Aorta (tissue), 5 donors: ENCODE results near the gene AGBL1. TPM values are rescaled to one million over a fixed set of nuclear protein-coding genes. Genes with fewer than 3 reads are reported as not detected.

Experiments used
- ATAC-seq: fragments of 200-7000 bp; cut with Tn5 transposase; one replicate; pipeline ENCODE4 v1.9.1; 2022; ENCODE audit warnings: moderate library complexity; ENCODE audit not compliant: low FRiP score
- DNase-seq, 2 donors: peaks; one replicate each; pipeline ENCODE4 v3.0.0-alpha.2; 2020
- H3K27ac ChIP-seq, 2 donors: one replicate each; pipeline ENCODE4 v1.5.1; 2013; ENCODE audit warnings: low read length in 2 of 2, mild to moderate bottlenecking in 2 of 2, moderate library complexity in 2 of 2, control low read depth in 1 of 2, inconsistent platforms in 1 of 2, low read depth in 1 of 2
- H3K27me3 ChIP-seq, 2 donors: one replicate each; pipeline ENCODE4 v1.6.1; 2013; ENCODE audit warnings: control low read depth in 1 of 2, low read length in 1 of 2, mild to moderate bottlenecking in 1 of 2, moderate library complexity in 1 of 2; ENCODE audit not compliant: insufficient read depth in 2 of 2, control insufficient read depth in 1 of 2
- H3K36me3 ChIP-seq, 2 donors: one replicate each; pipeline ENCODE4 v1.6.1; 2013; ENCODE audit warnings: control low read depth in 1 of 2, low read length in 1 of 2, mild to moderate bottlenecking in 1 of 2; ENCODE audit not compliant: insufficient read depth in 2 of 2, control insufficient read depth in 1 of 2
- H3K4me1 ChIP-seq, 2 donors: one replicate each; pipeline ENCODE4 v1.6.1; 2013; ENCODE audit warnings: low read length in 2 of 2, control low read depth in 1 of 2, mild to moderate bottlenecking in 1 of 2, moderate library complexity in 1 of 2; ENCODE audit not compliant: insufficient read depth in 2 of 2, control insufficient read depth in 1 of 2
- H3K4me3 ChIP-seq, 2 donors: one replicate each; pipeline ENCODE4 v1.5.1; 2013; ENCODE audit warnings: low read length in 2 of 2, control low read depth in 1 of 2, mild to moderate bottlenecking in 1 of 2
- H3K9me3 ChIP-seq: one replicate; pipeline ENCODE4 v1.6.1; 2013; ENCODE audit warnings: mild to moderate bottlenecking, low read length; ENCODE audit not compliant: control insufficient read depth
- WGBS, 2 donors: extraction: QIAGEN DNeasy Blood & Tissue Kit; methylation state at CpG; one replicate each; pipeline ENCODE4 v1.1.7; 2013; 5-methylcytosine and 5-hydroxymethylcytosine counted together
- intact Hi-C, 2 donors: fragments of 100-400 bp; cut with DNase I; formaldehyde crosslinking; loops; one replicate each; pipeline versions ENCODE4 v1.14.2 to v1.15.0; 2022
- polyA plus RNA-seq, 2 donors: library from polyadenylated mRNA; stranded (reverse); fragments of 200-250 nt; gene quantifications; one replicate each; pipeline ENCODE4 v1.2.3, GENCODE V29; 2013
- total RNA-seq, 2 donors: library from RNA; stranded (reverse); fragmentation: NEBNext Ultra II Directional; extraction: Animal tissue kit (Norgen Biotek cat#: 25700); gene quantifications; one replicate each; pipeline ENCODE4 v1.2.1, GENCODE V29; 2021
- donor health status: healthy with polysubstance abuse.
- donor health status: Bipolar disorder and iron deficiency.
- donor health status: DM: no; HTN: no; CAD: no.
- donor health status: DM: no; HTN: no; CAD: no.
- donor health status: DM: yes; HTN: yes; CAD: no.

Gene AGBL1
- total and polyA plus RNA-seq, 4 donors: 0.21 TPM; not detected in 3

- Histone ChIP-seq H3K36me3 (no peaks in the 10 kb centered on the region), H3K27me3 (peaks cover 0 to 2% of the 10 kb centered on the region in 2 donors), H3K27ac (no peak overlapping the region), H3K9me3 (peaks cover 1% of the 10 kb centered on the region), H3K4me1 (no peaks in the 10 kb centered on the region), H3K4me3 (no peak overlapping the region)
- intact Hi-C loops: no loop called here
- ATAC-seq (no peak), DNase-seq (no peak)
- WGBS, 2 donors: 31 to 43% methylated on average over 2 of the region's 2 CpGs
Observed at GRCh38 chr15:86833595-86833994, 753.9 kb downstream of the AGBL1 start.

DNA sequence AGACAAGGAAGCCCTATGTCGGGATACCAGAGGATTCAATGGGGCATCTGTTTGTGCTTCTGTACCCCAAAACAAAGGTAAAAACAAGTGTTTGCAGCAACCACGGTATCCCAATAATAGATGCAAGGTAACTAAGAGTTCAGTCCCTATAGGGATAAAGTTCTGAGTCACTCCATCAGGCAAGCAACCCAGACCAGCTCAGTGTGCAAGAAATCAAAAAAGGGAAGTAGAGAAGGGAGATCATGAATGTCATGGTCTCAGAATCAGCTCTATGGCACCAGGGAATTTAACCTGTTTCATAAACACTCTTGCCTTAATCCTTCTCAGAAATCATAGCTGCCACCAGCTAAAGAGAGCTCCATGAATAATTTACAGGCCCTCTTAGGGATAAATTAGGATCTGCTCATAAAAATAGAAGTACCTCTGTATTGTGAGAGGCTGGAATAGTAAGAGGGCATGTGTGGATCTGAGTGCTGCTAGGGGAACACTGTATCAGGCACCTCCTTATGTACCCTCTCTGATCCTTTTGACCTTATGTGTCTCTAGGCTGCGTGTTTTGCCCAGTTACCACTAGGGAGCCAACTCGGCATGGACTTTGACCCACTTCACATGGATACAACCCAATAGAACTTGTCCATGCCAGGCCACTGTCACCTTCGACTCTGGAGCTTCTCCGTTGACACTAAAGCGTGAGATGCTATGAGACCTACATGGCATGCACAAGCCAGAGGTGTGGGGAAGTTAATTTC is 754.6 kb downstream of the AGBL1 start:
- no peak for DNase-seq
- Histone ChIP-seq H3K27ac (no peak overlapping the region), H3K27me3 (peaks cover 0 to 2% of the 10 kb centered on the region in 2 donors), H3K4me1 (no peaks in the 10 kb centered on the region), H3K4me3 (no peak overlapping the region), H3K36me3 (no peaks in the 10 kb centered on the region), H3K9me3 (peaks cover 1% of the 10 kb centered on the region)
- intact Hi-C loops: no loop called here
- no peak for ATAC-seq
- 81 to 86% methylated on average over 7 of the region's 7 CpGs for WGBS, 2 donors

- ATAC-seq (no peak), DNase-seq (no peak)
- no peaks in the 10 kb centered on the region for H3K36me3 ChIP-seq
- no peaks in the 10 kb centered on the region for H3K4me1 ChIP-seq
- H3K27ac ChIP-seq: no peak overlapping the region
- 5 to 11% methylated on average over 4 of the region's 4 CpGs for WGBS, 2 donors
- no peak overlapping the region for H3K4me3 ChIP-seq
- intact Hi-C loops: no loop called here
- peaks cover 0 to 2% of the 10 kb centered on the region in 2 donors for H3K27me3 ChIP-seq
- H3K9me3 ChIP-seq: peaks cover 1% of the 10 kb centered on the region
Observed at GRCh38 chr15:86837294-86838061, 757.8 kb downstream of the AGBL1 start.

- no peaks in the 10 kb centered on the region for H3K4me1 ChIP-seq
- H3K9me3 ChIP-seq: peaks cover 1% of the 10 kb centered on the region
- H3K4me3 ChIP-seq: no peak overlapping the region
- peaks cover 0 to 2% of the 10 kb centered on the region in 2 donors for H3K27me3 ChIP-seq
- ATAC-seq (no peak), DNase-seq (no peak)
- intact Hi-C loops: no loop called here
- no peak overlapping the region for H3K27ac ChIP-seq
- no peaks in the 10 kb centered on the region for H3K36me3 ChIP-seq
- WGBS, 2 donors: 68 to 69% methylated on average over 3 of the region's 3 CpGs
Observed at GRCh38 chr15:86839502-86839901, 759.8 kb downstream of the AGBL1 start.

- DNase-seq (no peak), ATAC-seq (no peak)
- Histone ChIP-seq H3K4me3 (no peak overlapping the region), H3K4me1 (no peaks in the 10 kb centered on the region), H3K36me3 (no peaks in the 10 kb centered on the region), H3K27me3 (no peaks in the 10 kb centered on the region), H3K9me3 (peaks cover 1% of the 10 kb centered on the region), H3K27ac (no peak overlapping the region)
- 21 to 35% methylated on average over 2 of the region's 2 CpGs for WGBS, 2 donors
- intact Hi-C loops: no loop called here
Observed at GRCh38 chr15:86840996-86841395, 761.3 kb downstream of the AGBL1 start.

GRCh38 chr15:86842199-86842598 is 762.5 kb downstream of the AGBL1 start:
- Histone ChIP-seq H3K4me1 (no peaks in the 10 kb centered on the region), H3K4me3 (no peak overlapping the region), H3K36me3 (no peaks in the 10 kb centered on the region), H3K27me3 (no peaks in the 10 kb centered on the region), H3K27ac (no peak overlapping the region), H3K9me3 (peaks cover 1% of the 10 kb centered on the region)
- no peak for DNase-seq
- ATAC-seq: no peak
- intact Hi-C loops: no loop called here
- WGBS, 2 donors: 76 to 81% methylated on average over 1 of the region's 1 CpG

DNA sequence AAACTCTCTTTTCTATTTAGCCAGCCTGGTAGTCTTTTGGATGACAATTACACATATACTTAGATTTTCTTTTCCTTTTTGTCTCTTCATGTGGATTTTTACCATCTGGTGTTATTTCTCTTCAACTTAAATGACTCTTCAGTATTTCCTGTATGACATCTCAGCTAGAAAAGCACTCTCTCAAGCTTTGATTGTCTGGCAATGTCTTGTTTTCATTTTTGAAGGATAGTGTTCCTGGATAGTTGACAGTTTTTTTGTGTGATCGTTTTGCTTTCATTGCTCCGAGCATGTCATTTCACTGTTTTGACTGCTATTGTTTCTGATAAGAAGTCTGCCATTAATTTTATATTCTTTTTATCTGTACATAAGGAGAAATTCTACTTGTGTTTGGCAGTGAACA is 766.4 kb downstream of the AGBL1 start:
- H3K27me3 ChIP-seq: no peaks in the 10 kb centered on the region
- H3K4me1 ChIP-seq: no peaks in the 10 kb centered on the region
- H3K27ac ChIP-seq: no peak overlapping the region
- intact Hi-C loops: no loop called here
- no peak overlapping the region for H3K4me3 ChIP-seq
- H3K36me3 ChIP-seq: no peaks in the 10 kb centered on the region
- 20 to 27% methylated on average over 2 of the region's 2 CpGs for WGBS, 2 donors
- ATAC-seq (no peak), DNase-seq (no peak)
- peaks cover 1% of the 10 kb centered on the region for H3K9me3 ChIP-seq

GRCh38 chr15:86849136-86849535 is 769.5 kb downstream of the AGBL1 start:
- no peak overlapping the region for H3K27ac ChIP-seq
- no peak for DNase-seq
- ATAC-seq: no peak
- 75 to 80% methylated on average over 5 of the region's 5 CpGs for WGBS, 2 donors
- intact Hi-C loops: no loop called here
- H3K27me3 ChIP-seq: peaks cover 0 to 1% of the 10 kb centered on the region in 2 donors
- H3K4me3 ChIP-seq: no peak overlapping the region
- H3K36me3 ChIP-seq: no peaks in the 10 kb centered on the region
- H3K4me1 ChIP-seq: no peaks in the 10 kb centered on the region
- H3K9me3 ChIP-seq: no peaks in the 10 kb centered on the region
